Sigmoid colon (tissue), 7 donors: ENCODE measurements around the gene TOB1. TPM values are rescaled to one million over a fixed set of nuclear protein-coding genes. Genes with fewer than 3 reads are reported as not detected.

Experiments
- DNase-seq: peaks from one replicate; pipeline ENCODE4 v3.0.0-alpha.2; 2019
- H3K27ac ChIP-seq, 4 donors: fragments of 200-600 bp; sonication (generic); one replicate each; pipeline ENCODE4 v1.5.1; 2016 to 2019; ENCODE audit warnings: mild to moderate bottlenecking in 1 of 4
- H3K27me3 ChIP-seq, 3 donors: fragments of 200-600 bp; sonication (generic); one replicate each; pipeline ENCODE4 v1.5.1; 2019; ENCODE audit warnings: mild to moderate bottlenecking in 1 of 3
- H3K36me3 ChIP-seq, 4 donors: fragments of 200-600 bp; sonication (generic); one replicate each; pipeline ENCODE4 v1.5.1; 2016 to 2019
- H3K4me1 ChIP-seq, 4 donors: fragments of 200-600 bp; sonication (generic); one replicate each; pipeline ENCODE4 v1.5.1; 2017 to 2019
- H3K4me3 ChIP-seq, 4 donors: fragments of 200-600 bp; sonication (generic); one replicate each; pipeline ENCODE4 v1.5.1; 2017 to 2019; ENCODE audit warnings: mild to moderate bottlenecking in 2 of 4, moderate library complexity in 1 of 4
- H3K9me3 ChIP-seq, 4 donors: fragments of 200-600 bp in 3 of 4; sonication (generic) in 3 of 4; one replicate each; pipeline versions ENCODE4 v1.5.1 to v1.6.1; 2013 to 2019
- POLR2A ChIP-seq, 2 donors: fragments of 450-650 bp; IDR thresholded peaks; one replicate each; pipeline ENCODE4 v1.6.1; 2016; ENCODE audit warnings: antibody characterized with exemption in 2 of 2, mild to moderate bottlenecking in 2 of 2, moderate library complexity in 2 of 2
- POLR2AphosphoS5 ChIP-seq, 4 donors: sonication (generic); formaldehyde crosslinking; IDR thresholded peaks; one replicate each; pipeline ENCODE4 v1.6.1; 2017; ENCODE audit warnings: antibody characterized with exemption in 4 of 4
- WGBS, 2 donors: extraction: QIAGEN DNeasy Blood & Tissue Kit; methylation state at CpG; one replicate each; pipeline ENCODE4 v1.1.7; 2013; 5-methylcytosine and 5-hydroxymethylcytosine counted together
- intact Hi-C: fragments of 100-400 bp; cut with DNase I; formaldehyde crosslinking; loops from one replicate; pipeline ENCODE4 v1.15.1; 2023
- polyA plus RNA-seq, 3 donors: library from polyadenylated mRNA; stranded (reverse); fragments of 200-250 nt; gene quantifications; one replicate each; pipeline ENCODE4 v1.2.3, GENCODE V29; 2013
- total RNA-seq, 4 donors: library from RNA; depleted of rRNA; stranded (reverse); fragments of >200 nt; gene quantifications; one replicate each; pipeline ENCODE4 v1.1.0, GENCODE V29; 2016
- TF ChIP-seq, protein P1 (sequence below), 4 experiments: fragments of 450-650 bp in 3 of 4; fragments of 200-600 bp in 1 of 4; IDR thresholded peaks; one replicate each; pipeline ENCODE4 v1.5.1; 2016 to 2019; ENCODE audit warnings: antibody characterized with exemption in 4 of 4, mild to moderate bottlenecking in 3 of 4, moderate library complexity in 2 of 4
- donor health status: healthy with polysubstance abuse.
- donor health status: Bipolar disorder and iron deficiency.
- donor health status: healthy.

Gene TOB1
- total and polyA plus RNA-seq, 7 donors: 16.2 to 57.1 (median 31.1) TPM

DNA sequence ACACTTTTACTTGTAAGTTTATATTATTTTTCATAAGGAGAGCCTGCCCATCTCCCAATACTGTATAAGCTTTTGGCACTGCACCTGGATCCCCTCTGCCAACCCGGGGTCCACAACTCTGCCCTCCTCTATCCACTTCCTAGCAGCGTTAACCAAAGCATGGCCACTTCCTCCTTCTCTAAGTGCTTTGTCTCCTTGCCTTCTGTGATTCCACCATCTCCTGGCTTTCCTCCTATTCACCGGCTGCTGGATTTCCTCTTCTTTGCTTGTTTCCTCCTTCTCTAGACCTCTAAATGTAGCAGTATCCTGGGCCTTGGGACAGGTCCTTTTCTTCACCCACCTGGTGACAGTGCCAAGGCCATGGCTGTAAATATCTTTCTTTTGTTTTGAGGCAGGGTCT is 50.8 kb downstream of the TOB1 start:
- intact Hi-C loops: no loop called here
- H3K27ac ChIP-seq: no peak overlapping the region
- H3K27me3 ChIP-seq: no peaks in the 10 kb centered on the region
- WGBS, 2 donors: 47 to 71% methylated on average over 3 of the region's 3 CpGs
- H3K36me3 ChIP-seq: no peaks in the 10 kb centered on the region
- no peaks in the 10 kb centered on the region for H3K9me3 ChIP-seq
- H3K4me3 ChIP-seq: no peak overlapping the region
- no peak for DNase-seq
- H3K4me1 ChIP-seq: peaks cover 0 to 11% (median 2%) of the 10 kb centered on the region in 4 donors
- TF ChIP-seq POLR2AphosphoS5 (IDR thresholded peaks at IDR 0.05): no peak

DNA sequence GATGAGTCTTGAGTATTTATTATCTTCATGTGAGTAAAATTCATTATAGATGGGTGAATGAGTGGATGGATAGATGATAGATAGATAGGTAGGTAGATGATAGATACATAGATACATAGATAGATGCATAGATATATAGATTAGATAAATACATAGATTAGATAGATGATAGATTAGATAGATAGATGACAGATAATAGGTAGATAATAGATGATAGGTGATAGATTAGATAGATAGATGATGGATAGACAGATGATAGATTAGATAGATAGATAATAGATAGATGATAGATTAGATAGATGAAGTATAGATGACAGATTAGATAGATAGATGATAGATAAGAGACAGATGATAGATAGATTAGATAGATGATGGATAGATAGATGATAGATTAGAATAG is 52.6 kb downstream of the TOB1 start:
- no peak overlapping the region for H3K4me3 ChIP-seq
- TF ChIP-seq, protein P1, sequence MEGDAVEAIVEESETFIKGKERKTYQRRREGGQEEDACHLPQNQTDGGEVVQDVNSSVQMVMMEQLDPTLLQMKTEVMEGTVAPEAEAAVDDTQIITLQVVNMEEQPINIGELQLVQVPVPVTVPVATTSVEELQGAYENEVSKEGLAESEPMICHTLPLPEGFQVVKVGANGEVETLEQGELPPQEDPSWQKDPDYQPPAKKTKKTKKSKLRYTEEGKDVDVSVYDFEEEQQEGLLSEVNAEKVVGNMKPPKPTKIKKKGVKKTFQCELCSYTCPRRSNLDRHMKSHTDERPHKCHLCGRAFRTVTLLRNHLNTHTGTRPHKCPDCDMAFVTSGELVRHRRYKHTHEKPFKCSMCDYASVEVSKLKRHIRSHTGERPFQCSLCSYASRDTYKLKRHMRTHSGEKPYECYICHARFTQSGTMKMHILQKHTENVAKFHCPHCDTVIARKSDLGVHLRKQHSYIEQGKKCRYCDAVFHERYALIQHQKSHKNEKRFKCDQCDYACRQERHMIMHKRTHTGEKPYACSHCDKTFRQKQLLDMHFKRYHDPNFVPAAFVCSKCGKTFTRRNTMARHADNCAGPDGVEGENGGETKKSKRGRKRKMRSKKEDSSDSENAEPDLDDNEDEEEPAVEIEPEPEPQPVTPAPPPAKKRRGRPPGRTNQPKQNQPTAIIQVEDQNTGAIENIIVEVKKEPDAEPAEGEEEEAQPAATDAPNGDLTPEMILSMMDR (IDR thresholded peaks at IDR 0.05): no peak
- no peak for TF ChIP-seq POLR2A (IDR thresholded peaks at IDR 0.05)
- no peaks in the 10 kb centered on the region for H3K36me3 ChIP-seq
- no peaks in the 10 kb centered on the region for H3K9me3 ChIP-seq
- DNase-seq: no peak
- intact Hi-C loops: no loop called here
- H3K27me3 ChIP-seq: no peaks in the 10 kb centered on the region
- H3K4me1 ChIP-seq: peaks cover 0 to 11% (median 2%) of the 10 kb centered on the region in 4 donors
- no peak overlapping the region for H3K27ac ChIP-seq

Other genes with a start within 250 kb of the TOB1 start
- 1 to 10 TPM in 3 of 4 donors, under 1 TPM in 1; 0.71 to 2.6 (median 1.8) TPM for gene ABCC3, start 231.5 kb downstream of the TOB1 start, total RNA-seq
- 10 to 100 TPM; 11.4 to 94.1 (median 12.3) TPM for gene ABCC3, start 231.5 kb downstream of the TOB1 start, polyA plus RNA-seq
- gene ANKRD40, start 158.4 kb downstream of the TOB1 start, total RNA-seq: 10 to 100 TPM; 51.2 to 76.3 (median 63.7) TPM
- gene ANKRD40, start 158.4 kb downstream of the TOB1 start, polyA plus RNA-seq: 10 to 100 TPM; 12.3 to 14.4 (median 12.9) TPM
- gene LUC7L3, start 146.8 kb downstream of the TOB1 start, total RNA-seq: 100 to 1,000 TPM in 1 of 4 donors, 10 to 100 TPM in 3; 65.6 to 165 (median 76.2) TPM
- gene LUC7L3, start 146.8 kb downstream of the TOB1 start, polyA plus RNA-seq: 100 to 1,000 TPM in 1 of 3 donors, 10 to 100 TPM in 2; 43.2 to 188 (median 70.8) TPM
- gene ANKRD40CL, start 98.8 kb downstream of the TOB1 start, total RNA-seq: not detected
- 100 to 1,000 TPM in 2 of 3 donors, 10 to 100 TPM in 1; 60.4 to 234 (median 191) TPM for gene ANKRD40CL, start 98.8 kb downstream of the TOB1 start, polyA plus RNA-seq
- gene WFIKKN2, start 30.8 kb downstream of the TOB1 start, total RNA-seq: 1 to 10 TPM in 1 of 4 donors, under 1 TPM in 3; under 0.01 to 1.1 (median 0.15) TPM
- under 1 TPM in 2 of 3 donors, not detected in 1; under 0.01 to 0.09 TPM for gene WFIKKN2, start 30.8 kb downstream of the TOB1 start, polyA plus RNA-seq